DOHH2 (cell line): Measurements from ENCODE around the gene STAT1.
"Not testable (repeated sequence)": the region's sequence is repeated elsewhere in the genome, so short reads cannot be mapped to it uniquely, and the experiment has no call there.

Source experiments
- H3F3A ChIP-seq: fragments of 200-600 bp; sonication (generic), shearing (Covaris generic); 2 replicates; pipeline ENCODE4 v1.6.0; 2016; ENCODE audit warnings: antibody characterized with exemption, mild to moderate bottlenecking; ENCODE audit not compliant: control insufficient read depth, insufficient read depth
- H3K27ac ChIP-seq: fragments of 200-600 bp; sonication (generic); 2 replicates; pipeline ENCODE4 v1.5.1; 2014; ENCODE audit warnings: low read depth, mild to moderate bottlenecking, low read length, moderate library complexity
- H3K27me3 ChIP-seq: fragments of 200-600 bp; sonication (generic); 2 replicates; pipeline ENCODE4 v1.6.1; 2014; ENCODE audit warnings: mild to moderate bottlenecking, low read length, mixed read lengths; ENCODE audit not compliant: control insufficient read depth
- H3K36me3 ChIP-seq: fragments of 200-600 bp; sonication (generic); 2 replicates; pipeline ENCODE4 v1.6.1; 2014; ENCODE audit warnings: mild to moderate bottlenecking, low read length, moderate library complexity, mixed read lengths; ENCODE audit not compliant: control insufficient read depth
- H3K4me1 ChIP-seq: fragments of 200-600 bp; sonication (generic); 2 replicates; pipeline ENCODE4 v1.6.1; 2014; ENCODE audit warnings: mild to moderate bottlenecking, low read length, mixed read lengths; ENCODE audit not compliant: control insufficient read depth
- H3K4me2 ChIP-seq: fragments of 200-600 bp; sonication (generic); 2 replicates; pipeline ENCODE4 v1.6.0; 2014; ENCODE audit warnings: mild to moderate bottlenecking, low read length, moderate library complexity
- H3K4me3 ChIP-seq: fragments of 200-600 bp; sonication (generic); 2 replicates; pipeline ENCODE4 v1.5.1; 2014; ENCODE audit warnings: mild to moderate bottlenecking, low read length, mixed read lengths
- H3K79me2 ChIP-seq: fragments of 200-600 bp; sonication (generic); 2 replicates; pipeline ENCODE4 v1.6.1; 2014; ENCODE audit warnings: mild to moderate bottlenecking, low read length, mixed read lengths; ENCODE audit not compliant: control insufficient read depth
- H3K9me2 ChIP-seq: fragments of 200-600 bp; sonication (generic); replicated peaks from 2 replicates; pipeline ENCODE4 v1.6.1; 2014; ENCODE audit warnings: mild to moderate bottlenecking, low read length, mixed read lengths; ENCODE audit not compliant: control insufficient read depth
- H3K9me3 ChIP-seq: fragments of 200-600 bp; sonication (generic); 2 replicates; pipeline ENCODE4 v1.6.1; 2014; ENCODE audit warnings: antibody characterized with exemption, low read length, mixed read lengths; ENCODE audit not compliant: control insufficient read depth, insufficient read depth
- H4K20me1 ChIP-seq: fragments of 200-600 bp; sonication (generic); 2 replicates; pipeline ENCODE4 v1.6.0; 2014; ENCODE audit warnings: low read depth, mild to moderate bottlenecking, antibody characterized with exemption, low read length, moderate library complexity; ENCODE audit not compliant: control insufficient read depth, insufficient read depth
- EZH2phosphoT487 ChIP-seq: fragments of 200-600 bp; sonication (generic); IDR thresholded peaks from 2 replicates; pipeline ENCODE4 v1.6.1; 2017; ENCODE audit warnings: borderline replicate concordance, mild to moderate bottlenecking, antibody characterized with exemption, low read length, moderate library complexity, mixed read lengths
- TF ChIP-seq, protein P1 (sequence below): fragments of 200-600 bp; sonication (generic); IDR thresholded peaks from one replicate; pipeline ENCODE4 v1.5.1; 2014; ENCODE audit warnings: antibody characterized with exemption, mild to moderate bottlenecking, low read depth, low read length; ENCODE audit not compliant: poor library complexity, severe bottlenecking

Gene STAT1

DNA sequence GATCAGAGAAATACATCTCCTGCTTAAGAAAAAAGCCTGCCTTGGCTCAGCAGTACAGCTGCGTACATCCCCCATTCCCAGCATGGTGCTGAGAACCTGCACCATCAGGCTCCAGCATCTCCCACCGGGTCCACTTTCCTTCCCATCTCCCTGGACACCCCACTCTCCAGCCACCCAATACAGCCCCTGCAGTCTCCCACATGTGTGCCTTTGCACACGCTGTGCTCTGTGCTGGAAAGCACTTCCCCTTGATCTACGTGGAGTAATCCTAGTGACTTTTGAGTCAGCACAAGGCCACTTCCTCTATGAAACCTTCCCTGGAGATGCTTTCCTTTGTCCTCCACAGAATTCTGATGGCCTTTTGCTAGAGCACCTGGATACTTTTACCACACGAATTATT, 17.0 kb downstream of the STAT1 start:
- Histone ChIP-seq H3K27me3 (no peaks in the 10 kb centered on the region), H3K4me2 (no peak overlapping the region)
- no peak for TF ChIP-seq EZH2phosphoT487
- TF ChIP-seq, protein P1, sequence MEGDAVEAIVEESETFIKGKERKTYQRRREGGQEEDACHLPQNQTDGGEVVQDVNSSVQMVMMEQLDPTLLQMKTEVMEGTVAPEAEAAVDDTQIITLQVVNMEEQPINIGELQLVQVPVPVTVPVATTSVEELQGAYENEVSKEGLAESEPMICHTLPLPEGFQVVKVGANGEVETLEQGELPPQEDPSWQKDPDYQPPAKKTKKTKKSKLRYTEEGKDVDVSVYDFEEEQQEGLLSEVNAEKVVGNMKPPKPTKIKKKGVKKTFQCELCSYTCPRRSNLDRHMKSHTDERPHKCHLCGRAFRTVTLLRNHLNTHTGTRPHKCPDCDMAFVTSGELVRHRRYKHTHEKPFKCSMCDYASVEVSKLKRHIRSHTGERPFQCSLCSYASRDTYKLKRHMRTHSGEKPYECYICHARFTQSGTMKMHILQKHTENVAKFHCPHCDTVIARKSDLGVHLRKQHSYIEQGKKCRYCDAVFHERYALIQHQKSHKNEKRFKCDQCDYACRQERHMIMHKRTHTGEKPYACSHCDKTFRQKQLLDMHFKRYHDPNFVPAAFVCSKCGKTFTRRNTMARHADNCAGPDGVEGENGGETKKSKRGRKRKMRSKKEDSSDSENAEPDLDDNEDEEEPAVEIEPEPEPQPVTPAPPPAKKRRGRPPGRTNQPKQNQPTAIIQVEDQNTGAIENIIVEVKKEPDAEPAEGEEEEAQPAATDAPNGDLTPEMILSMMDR: no peak

DNA sequence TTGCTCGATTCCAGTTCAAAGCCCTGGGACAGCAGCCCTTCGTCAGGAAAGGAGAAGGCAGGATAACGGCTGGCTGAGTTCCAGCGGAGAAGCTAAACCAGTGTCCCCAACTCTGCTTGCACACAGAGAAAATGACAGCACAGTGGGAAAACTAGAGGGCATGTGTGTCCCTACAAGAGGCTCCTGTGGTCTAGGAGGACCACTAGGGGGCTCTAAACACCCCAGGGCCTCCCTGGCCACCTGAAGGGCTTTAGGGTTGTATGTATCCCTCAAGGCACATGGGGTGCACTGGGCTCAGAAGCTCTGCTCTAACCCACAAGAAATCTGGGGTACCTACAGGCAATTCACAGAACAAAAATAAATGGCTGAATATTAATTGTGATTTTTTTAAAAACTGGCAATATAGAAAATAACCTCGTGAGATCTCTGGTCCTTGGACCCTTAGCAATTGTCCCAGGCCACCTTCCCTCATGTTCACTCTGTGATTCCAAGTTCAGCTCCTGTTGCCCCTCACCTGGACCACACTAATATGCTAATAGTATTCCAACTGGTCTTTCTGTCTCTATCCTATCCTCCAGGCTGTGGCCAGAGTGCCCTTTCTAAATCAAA, 17.5 kb downstream of the STAT1 start:
- Histone ChIP-seq H3F3A (no peaks in the 10 kb centered on the region), H3K4me2 (no peak overlapping the region), H3K9me3 (no peaks in the 10 kb centered on the region), H3K4me3 (no peak overlapping the region), H3K4me1 (no peaks in the 10 kb centered on the region), H3K27ac (no peak overlapping the region), H4K20me1 (no peaks in the 10 kb centered on the region), H3K27me3 (no peaks in the 10 kb centered on the region), H3K79me2 (no peaks in the 10 kb centered on the region), H3K9me2 (no peaks in the 10 kb centered on the region), H3K36me3 (no peaks in the 10 kb centered on the region)
- no peak for TF ChIP-seq EZH2phosphoT487
- TF ChIP-seq, protein P1: peak; percentile 70

More for the DNA sequence above, 17.0 kb downstream of the STAT1 start:
- no peaks in the 10 kb centered on the region for H3K79me2 ChIP-seq
- H3K4me1 ChIP-seq: no peaks in the 10 kb centered on the region
- no peak overlapping the region for H3K4me3 ChIP-seq
- no peaks in the 10 kb centered on the region for H3F3A ChIP-seq
- H3K27ac ChIP-seq: no peak overlapping the region
- no peaks in the 10 kb centered on the region for H3K9me3 ChIP-seq
- no peaks in the 10 kb centered on the region for H3K9me2 ChIP-seq
- H3K36me3 ChIP-seq: no peaks in the 10 kb centered on the region
- H4K20me1 ChIP-seq: no peaks in the 10 kb centered on the region

DNA sequence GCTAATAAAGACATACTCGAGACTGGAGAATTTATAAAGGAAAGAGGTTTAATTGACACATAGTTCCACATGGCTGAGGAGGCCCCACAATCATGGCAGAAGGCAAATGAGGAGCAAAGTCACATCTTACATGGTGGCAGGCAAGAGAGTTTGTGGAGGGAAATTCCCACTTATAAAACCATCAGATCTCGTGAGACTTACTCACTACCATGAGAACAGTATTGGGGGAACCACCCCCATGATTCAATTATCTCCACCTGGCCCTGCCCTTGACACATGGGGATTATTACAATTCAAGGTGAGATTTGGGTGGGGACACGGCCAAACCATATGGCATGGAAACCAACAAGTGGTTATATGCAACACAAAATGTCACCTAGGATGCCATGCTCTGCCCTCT, 18.7 kb downstream of the STAT1 start:
- H3K27me3 ChIP-seq, H3K4me2 ChIP-seq, H4K20me1 ChIP-seq, H3K79me2 ChIP-seq, H3F3A ChIP-seq, H3K36me3 ChIP-seq, H3K4me1 ChIP-seq, H3K27ac ChIP-seq, H3K9me2 ChIP-seq, H3K4me3 ChIP-seq, H3K9me3 ChIP-seq: not testable (repeated sequence)

DNA sequence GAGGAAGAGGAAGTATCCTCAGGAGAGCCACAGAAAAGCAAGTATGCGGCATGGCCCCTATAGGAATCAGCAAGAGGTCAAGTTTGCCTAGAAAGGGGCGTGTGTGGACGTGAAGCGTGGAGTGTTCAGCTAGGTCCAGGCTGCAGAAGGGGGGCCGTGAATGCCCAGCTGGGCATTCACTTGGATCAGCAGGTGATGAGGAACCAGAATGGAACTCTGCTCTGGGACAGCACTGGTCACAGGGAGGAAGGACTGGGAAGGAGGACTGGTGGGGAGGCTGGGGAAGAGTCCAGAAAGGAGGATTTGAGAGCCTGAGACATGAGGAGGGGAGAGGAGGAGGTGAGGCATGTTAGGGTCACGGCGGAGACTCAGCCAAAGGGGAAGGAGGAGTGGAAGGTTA, 19.8 kb downstream of the STAT1 start:
- Histone ChIP-seq H3K79me2 (no peaks in the 10 kb centered on the region), H4K20me1 (no peaks in the 10 kb centered on the region), H3K4me3 (no peak overlapping the region), H3K9me2 (no peaks in the 10 kb centered on the region), H3K27me3 (no peaks in the 10 kb centered on the region), H3K4me2 (no peak overlapping the region), H3K4me1 (no peaks in the 10 kb centered on the region), H3K36me3 (no peaks in the 10 kb centered on the region), H3K9me3 (no peaks in the 10 kb centered on the region), H3K27ac (no peak overlapping the region), H3F3A (no peaks in the 10 kb centered on the region)
- no peak for TF ChIP-seq EZH2phosphoT487
